GM12878 (cell line): Measurements from ENCODE around the gene CASP3. TPM values are rescaled to one million over a fixed set of nuclear protein-coding genes. Genes with fewer than 3 reads are reported as not detected.

Source experiments
- ATAC-seq: fragments of 200-7000 bp; cut with Tn5 transposase; 3 replicates; pipeline ENCODE4 v1.9.1; 2020; ENCODE audit warnings: mild to moderate bottlenecking, moderate library complexity
- BruUV-seq: library from RNA; stranded (reverse); fragments of 400-500 nt; replicated peaks from 2 replicates; lab custom pipeline; 2021; lab: Mats Ljungman, UMichigan
- CTCF ChIA-PET: fragments of 300-600 bp; sonication (Branson Sonifier 250); formaldehyde crosslinking; extraction: SDS; loops from one replicate; lab custom pipeline; 2021; ENCODE audit warnings: inconsistent platforms; lab: Yijun Ruan, JAX
- POLR2A ChIA-PET: fragments of 350-600 bp; formaldehyde crosslinking; extraction: SDS; loops from one replicate; lab custom pipeline; 2021; ENCODE audit warnings: inconsistent platforms; lab: Charles Lee
- RAD21 ChIA-PET: fragments of 300-600 bp; sonication (Branson Sonifier 250); formaldehyde crosslinking; loops from one replicate; lab custom pipeline; 2023; ENCODE audit warnings: antibody characterized with exemption; ENCODE audit not compliant: unreplicated experiment; lab: Charles Lee
- SMC1A ChIA-PET: fragments of 300-600 bp; sonication (Branson Sonifier 250); formaldehyde crosslinking; loops from one replicate; lab custom pipeline; 2023; ENCODE audit not compliant: unreplicated experiment, uncharacterized antibody; lab: Charles Lee
- DNase-seq: peaks from one replicate; pipeline ENCODE4 v3.0.0-alpha.2; 2011; ENCODE audit warnings: low read depth, low spot score
- FAIRE-seq: peaks from 3 replicates; lab custom pipeline; 2011; peaks lifted over from hg19 to GRCh38; lab: Jason Lieb, UNC
- H2AFZ ChIP-seq: 2 replicates; pipeline ENCODE4 v1.6.0; 2011; ENCODE audit warnings: low read depth, low read length, control low read depth; ENCODE audit not compliant: control insufficient read depth
- H3K27ac ChIP-seq: 2 replicates; pipeline ENCODE4 v1.5.1; 2011; ENCODE audit warnings: control low read depth; ENCODE audit not compliant: control insufficient read depth, insufficient read depth
- H3K27me3 ChIP-seq, 2 experiments: replicated peaks in 1 of 2; 2 replicates each; pipeline versions ENCODE4 v1.6.0 to v1.6.1; 2011; ENCODE audit warnings: low read length in 1 of 2; ENCODE audit not compliant: control insufficient read depth in 2 of 2, insufficient read depth in 2 of 2
- H3K36me3 ChIP-seq, 2 experiments: 2 replicates each; pipeline ENCODE4 v1.5.1; 2011; ENCODE audit warnings: low read length in 1 of 2; ENCODE audit not compliant: control insufficient read depth in 2 of 2, insufficient read depth in 2 of 2
- H3K4me1 ChIP-seq: 2 replicates; pipeline ENCODE4 v1.6.1; 2011; ENCODE audit warnings: mild to moderate bottlenecking, low read length, moderate library complexity, mixed read lengths; ENCODE audit not compliant: control insufficient read depth, insufficient read depth
- H3K4me2 ChIP-seq: 2 replicates; pipeline ENCODE4 v1.6.0; 2011; ENCODE audit warnings: control low read depth; ENCODE audit not compliant: control insufficient read depth, insufficient read depth
- H3K4me3 ChIP-seq: fragments of 200-600 bp; sonication (generic); 2 replicates; pipeline ENCODE4 v1.5.1; 2016
- H3K79me2 ChIP-seq: 2 replicates; pipeline ENCODE4 v1.6.0; 2011; ENCODE audit warnings: low read length; ENCODE audit not compliant: control insufficient read depth, insufficient read depth
- H3K9ac ChIP-seq: 2 replicates; pipeline ENCODE4 v1.8.0; 2011; ENCODE audit warnings: low read length, control low read depth, mixed read lengths; ENCODE audit not compliant: control insufficient read depth, insufficient read depth
- H3K9me3 ChIP-seq: replicated peaks from 3 replicates; pipeline ENCODE4 v1.5.1; 2011; ENCODE audit warnings: mild to moderate bottlenecking, low read length; ENCODE audit not compliant: control insufficient read depth, insufficient read depth
- H4K20me1 ChIP-seq: 2 replicates; pipeline ENCODE4 v1.6.0; 2011; ENCODE audit not compliant: control insufficient read depth, insufficient read depth
- HCFC1 ChIP-seq: fragments of 150-350 bp; IDR thresholded peaks from 2 replicates; pipeline ENCODE4 v1.6.1; 2014; ENCODE audit warnings: low read length
- HDGF ChIP-seq: fragments of 450-650 bp; IDR thresholded peaks from 2 replicates; pipeline ENCODE4 v1.6.1; 2016; ENCODE audit warnings: antibody characterized with exemption
- KLF5 ChIP-seq: fragments of 450-650 bp; IDR thresholded peaks from 2 replicates; pipeline ENCODE4 v1.6.1; 2014; ENCODE audit warnings: mild to moderate bottlenecking; ENCODE audit not compliant: partially characterized antibody
- MYC ChIP-seq: IDR thresholded peaks from 2 replicates; pipeline ENCODE4 v1.6.1; 2011; ENCODE audit warnings: mild to moderate bottlenecking, low read length, moderate library complexity, inconsistent platforms; ENCODE audit not compliant: insufficient read depth, insufficient replicate concordance, insufficient read length, severe bottlenecking
- NR2C2 ChIP-seq: IDR thresholded peaks from 2 replicates; pipeline ENCODE4 v1.6.1; 2011; ENCODE audit warnings: borderline replicate concordance, low read depth; ENCODE audit not compliant: control insufficient read depth, insufficient read length
- STAT1 ChIP-seq: fragments of 450-650 bp; conservative IDR thresholded peaks from 2 replicates; pipeline ENCODE4 v1.6.1; 2014; ENCODE audit warnings: antibody characterized with exemption, mild to moderate bottlenecking
- TCF12 ChIP-seq: IDR thresholded peaks from 2 replicates; pipeline ENCODE4 v1.6.1; 2011; ENCODE audit warnings: low read depth, mild to moderate bottlenecking, low read length
- WGBS: methylation state at CpG from one replicate; pipeline ENCODE4 v1.1.6; 2016; ENCODE audit warnings: low lambda C conversion rate; ENCODE audit not compliant: insufficient replicate concordance, insufficient coverage; ENCODE audit errors: missing lambda C conversion rate; 5-methylcytosine and 5-hydroxymethylcytosine counted together
- in situ Hi-C: fragments of 300-500 bp; cut with MboI; formaldehyde crosslinking; loops from 9 replicates; pipeline ENCODE4 v1.14.3; 2018; ENCODE audit warnings: mixed read lengths
- intact Hi-C: fragments of 100-400 bp; cut with micrococcal nuclease; formaldehyde crosslinking; loops from one replicate; pipeline ENCODE4 v1.14.2; 2022; ENCODE audit not compliant: unreplicated experiment
- polyA plus RNA-seq, 11 experiments: library from polyadenylated mRNA; depleted of rRNA in 4 of 11; unstranded in 6 of 11; stranded (reverse) in 5 of 11; fragments of >200 nt; fragmentation: Nextera tagmentation in 4 of 11; fragmentation: Illumina TruSeq in 1 of 11; extraction: Ambion mirVana in 4 of 11; extraction: Trizol in 1 of 11; gene quantifications; 1 replicate in 1 of 11; 2 replicates in 10 of 11; pipeline versions ENCODE4 v1.2.1 to v1.2.3, GENCODE V29; 2011 to 2016; ENCODE audit warnings: inconsistent platforms in 2 of 11, missing spikeins in 2 of 11, low read depth in 1 of 11
- total RNA-seq, 4 experiments: library from RNA; depleted of rRNA in 3 of 4; stranded (reverse); fragments of >200 nt in 3 of 4; fragmentation: Illumina TruSeq in 1 of 4; extraction: Trizol in 1 of 4; gene quantifications; 2 replicates each; pipeline versions ENCODE4 v1.2.1 to v1.2.3, GENCODE V29; 2013 to 2021

Gene CASP3
- total and polyA plus RNA-seq, 10 of the 15 experiments (the other 5 are each of a cell fraction or from before 2014, with no cell fraction given): 50.0 to 194 (median 74.4) TPM

- SMC1A ChIA-PET: interaction anchor here (1.3 to 3.6 kb wide), 3 partner anchors 10 to 430 kb away, joined by 3 to 17 read pairs (median 8); no protein-coding TSS in a partner anchor
- no peak for ATAC-seq
- POLR2A ChIA-PET: no interaction called here
- no peak overlapping the region for H3K4me3 ChIP-seq
- no peaks in the 10 kb centered on the region for H4K20me1 ChIP-seq
- intact Hi-C loops: no loop called here
- TF ChIP-seq NR2C2: no peak
- TF ChIP-seq HDGF: no peak
- no peak for TF ChIP-seq HCFC1
- CTCF ChIA-PET: interaction anchor here (0.9 kb wide), 1 partner anchor 9 kb away, joined by 4 read pairs; no protein-coding TSS in a partner anchor
- no peak overlapping the region for H3K4me2 ChIP-seq
- in situ Hi-C loops: no loop called here
- H3K36me3 ChIP-seq: peaks cover 0 to 9% of the 10 kb centered on the region in 2 experiments
- no peak overlapping the region for H3K9ac ChIP-seq
- no peaks in the 10 kb centered on the region for H3K4me1 ChIP-seq
- no peak for DNase-seq
- no peak overlapping the region for H2AFZ ChIP-seq
- H3K27me3 ChIP-seq: no peaks in the 10 kb centered on the region
- no peak overlapping the region for H3K27ac ChIP-seq
- BruUV-seq: no TSS peak
- FAIRE-seq: no peak
- H3K9me3 ChIP-seq: no peaks in the 10 kb centered on the region
- H3K79me2 ChIP-seq: no peaks in the 10 kb centered on the region
- RAD21 ChIA-PET: no interaction called here
Measured at GRCh38 chr4:184694412-184694956, 45.2 kb upstream of the CASP3 start.

GRCh38 chr4:184693056-184693455 is 43.8 kb upstream of the CASP3 start:
- no peak overlapping the region for H3K4me2 ChIP-seq
- ChIA-PET RAD21 (interaction anchor here (0.6 kb wide), 1 partner anchor 100 kb away, joined by 3 read pairs; no protein-coding TSS in a partner anchor), SMC1A (interaction anchor here (2.4 kb wide), 1 partner anchor 429 kb away, joined by 8 read pairs; no protein-coding TSS in a partner anchor), POLR2A (no interaction called here), CTCF (interaction anchor here (1.1 kb wide), 1 partner anchor 10 kb away, joined by 3 read pairs; no protein-coding TSS in a partner anchor)
- no peak for TF ChIP-seq KLF5
- no peak for TF ChIP-seq STAT1
- no peak for TF ChIP-seq HCFC1
- no peak for TF ChIP-seq TCF12
- TF ChIP-seq MYC: no peak
- no peak for FAIRE-seq
- no peaks in the 10 kb centered on the region for H3K4me1 ChIP-seq
- DNase-seq: no peak
- H2AFZ ChIP-seq: no peak overlapping the region
- no peak overlapping the region for H3K27ac ChIP-seq
- H3K27me3 ChIP-seq: no peaks in the 10 kb centered on the region
- intact Hi-C loops (no loop called here), in situ Hi-C loops (no loop called here)
- peaks cover 0 to 11% of the 10 kb centered on the region in 2 experiments for H3K36me3 ChIP-seq
- H4K20me1 ChIP-seq: no peaks in the 10 kb centered on the region
- 90% methylated on average over 5 of the region's 5 CpGs for WGBS
- H3K9me3 ChIP-seq: no peaks in the 10 kb centered on the region
- no peak for ATAC-seq
- no peaks in the 10 kb centered on the region for H3K79me2 ChIP-seq
- BruUV-seq: no TSS peak
- H3K9ac ChIP-seq: no peak overlapping the region
- H3K4me3 ChIP-seq: no peak overlapping the region
